Central memory CD4-positive, alpha-beta T cell (primary cell): ENCODE results near the gene KMT2C.

Experiments
- DNase-seq: peaks from one replicate; pipeline ENCODE4 v3.0.0; 2022

The KMT2C gene

GRCh38 chr7:152089183-152089582 is 346.6 kb downstream of the KMT2C start:
- no peak for DNase-seq

GRCh38 chr7:152086513-152086912 is 349.3 kb downstream of the KMT2C start:
- DNase-seq = no peak

- no peak for DNase-seq
These were observed 350.7 kb downstream of the KMT2C start for GRCh38 chr7:152085131-152085530.
